Measurements from ENCODE around the gene F12.

GRCh38 chr5:177433658-177434217 lies 24.4 kb upstream of the F12 start:
- TF ChIP-seq ZNF70 (CRISPR knock-in tag; IDR thresholded peaks at IDR 0.05) (no peak), CREB5 (CRISPR knock-in tag; IDR thresholded peaks at IDR 0.05; ENCODE audit: low read depth) (no peak), GLIS3 (CRISPR knock-in tag; IDR thresholded peaks at IDR 0.05) (no peak), ZFP30 (CRISPR knock-in tag; IDR thresholded peaks at IDR 0.05) (no peak), PPARA (CRISPR knock-in tag; IDR thresholded peaks at IDR 0.05; ENCODE audit: borderline replicate concordance) (no peak), ISL1 (CRISPR knock-in tag; IDR thresholded peaks at IDR 0.05) (no peak), CSRNP3 (CRISPR knock-in tag; IDR thresholded peaks at IDR 0.05) (no peak), POU6F1 (CRISPR knock-in tag; IDR thresholded peaks at IDR 0.05; ENCODE audit: borderline replicate concordance, low read depth) (no peak), ESRRG (CRISPR knock-in tag; IDR thresholded peaks at IDR 0.05) (no peak), TOX (CRISPR knock-in tag; IDR thresholded peaks at IDR 0.05; ENCODE audit: borderline replicate concordance) (no peak), TCF4 (CRISPR knock-in tag; IDR thresholded peaks at IDR 0.05; ENCODE audit: borderline replicate concordance) (no peak), PATZ1 (CRISPR knock-in tag; IDR thresholded peaks at IDR 0.05; ENCODE audit: borderline replicate concordance) (no peak)

All from SK-N-SH treated with all-trans-retinoic acid at 6 μM for 48 hours (cell line).